HCT116 (cell line): Measurements from ENCODE around the gene GSTT2. TPM values are rescaled to one million over a fixed set of nuclear protein-coding genes. Genes with fewer than 3 reads are reported as not detected.

Experiments
- ATAC-seq: fragments of 200-7000 bp; cut with Tn5 transposase; 2 replicates; pipeline ENCODE4 v1.9.1; 2020; ENCODE audit warnings: mild to moderate bottlenecking, moderate library complexity
- BruUV-seq: library from RNA; stranded (reverse); fragments of 400-500 nt; replicated peaks from 2 replicates; lab custom pipeline; 2021; lab: Mats Ljungman, UMichigan
- CTCF ChIA-PET: fragments of 300-600 bp; sonication (Branson Sonifier 250); formaldehyde crosslinking; loops from one replicate; lab custom pipeline; 2021; ENCODE audit warnings: antibody characterized with exemption; lab: Charles Lee
- POLR2A ChIA-PET: fragments of 300-600, 350-600 bp; sonication (Branson Sonifier 250); formaldehyde crosslinking; loops from one replicate; lab custom pipeline; 2021; ENCODE audit warnings: antibody characterized with exemption; lab: Charles Lee
- RAD21 ChIA-PET, 2 experiments: fragments of 300-600 bp; sonication (Branson Sonifier 250); formaldehyde crosslinking; loops; one replicate each; lab custom pipeline; 2023; ENCODE audit warnings: low total read pairs in 2 of 2; ENCODE audit not compliant: uncharacterized antibody in 2 of 2, unreplicated experiment in 2 of 2, low non-redundant PET in 1 of 2; lab: Charles Lee
- DNase-seq: peaks from one replicate; pipeline ENCODE4 v3.0.0-alpha.2; 2010; ENCODE audit warnings: low read depth, low spot score
- H2AFZ ChIP-seq: fragments of 200-600 bp; shearing (Covaris generic), sonication (generic); 2 replicates; pipeline ENCODE4 v1.6.1; 2017; ENCODE audit warnings: low read depth, mixed run types, mixed read lengths, antibody characterized with exemption, low read length; ENCODE audit not compliant: poor library complexity, severe bottlenecking
- H3K27ac ChIP-seq: 2 replicates; pipeline ENCODE4 v1.5.1; 2012; ENCODE audit warnings: low read depth, low read length
- H3K27me3 ChIP-seq: fragments of 200-600 bp; sonication (generic); 2 replicates; pipeline ENCODE4 v1.6.1; 2016; ENCODE audit warnings: mixed run types, low read length, mixed read lengths; ENCODE audit not compliant: insufficient read depth
- H3K36me3 ChIP-seq, 2 experiments: fragments of 200-500 bp in 1 of 2; fragments of 200-600 bp in 1 of 2; sonication (Bioruptor generic) in 1 of 2; sonication (generic) in 1 of 2; 2 replicates each; pipeline versions ENCODE4 v1.5.1 to v1.6.1; 2014 to 2016; ENCODE audit warnings: low read length in 2 of 2, inconsistent platforms in 1 of 2, mixed read lengths in 1 of 2, mixed run types in 1 of 2; ENCODE audit not compliant: insufficient read depth in 2 of 2, control insufficient read depth in 1 of 2
- H3K4me1 ChIP-seq, 2 experiments: fragments of 200-600 bp in 1 of 2; sonication (generic) in 1 of 2; 2 replicates each; pipeline versions ENCODE4 v1.5.1 to v1.6.1; 2012 to 2017; ENCODE audit warnings: low read length in 2 of 2, inconsistent platforms in 1 of 2, mild to moderate bottlenecking in 1 of 2, mixed read lengths in 1 of 2, mixed run types in 1 of 2, moderate library complexity in 1 of 2; ENCODE audit not compliant: insufficient read depth in 2 of 2, control insufficient read depth in 1 of 2
- H3K4me2 ChIP-seq: fragments of 200-600 bp; sonication (generic); 2 replicates; pipeline ENCODE4 v1.6.1; 2017; ENCODE audit warnings: mixed run types, low read length, mixed read lengths
- H3K4me3 ChIP-seq, 2 experiments: fragments of 200-600 bp in 1 of 2; sonication (generic) in 1 of 2; replicated peaks in 1 of 2; 2 replicates each; pipeline ENCODE4 v1.5.1; 2011 to 2016; ENCODE audit warnings: low read length in 2 of 2, control low read depth in 1 of 2, low read depth in 1 of 2, mild to moderate bottlenecking in 1 of 2, mixed read lengths in 1 of 2, mixed run types in 1 of 2
- H3K79me2 ChIP-seq: fragments of 200-600 bp; sonication (generic); 2 replicates; pipeline ENCODE4 v1.6.1; 2017; ENCODE audit warnings: mild to moderate bottlenecking, mixed run types, low read length, moderate library complexity, mixed read lengths; ENCODE audit not compliant: insufficient read depth
- H3K9ac ChIP-seq: fragments of 200-600 bp; sonication (generic); 2 replicates; pipeline ENCODE4 v1.6.1; 2016; ENCODE audit warnings: low read length, mixed read lengths
- H3K9me2 ChIP-seq: fragments of 200-600 bp; sonication (generic), shearing (Covaris generic); 2 replicates; pipeline ENCODE4 v1.6.1; 2017; ENCODE audit warnings: mixed run types, mild to moderate bottlenecking, moderate library complexity; ENCODE audit not compliant: insufficient read depth
- H3K9me3 ChIP-seq, 2 experiments: fragments of 200-500 bp in 1 of 2; fragments of 200-600 bp in 1 of 2; sonication (Bioruptor generic) in 1 of 2; sonication (generic) in 1 of 2; 2 replicates each; pipeline ENCODE4 v1.6.1; 2014 to 2017; ENCODE audit warnings: low read length in 2 of 2, mixed read lengths in 2 of 2, inconsistent platforms in 1 of 2, low read depth in 1 of 2, mild to moderate bottlenecking in 1 of 2, mixed run types in 1 of 2, moderate library complexity in 1 of 2; ENCODE audit not compliant: control insufficient read depth in 1 of 2, insufficient read depth in 1 of 2
- H4K20me1 ChIP-seq: fragments of 200-600 bp; sonication (generic), shearing (Covaris generic); 2 replicates; pipeline ENCODE4 v1.6.1; 2017; ENCODE audit warnings: mixed run types, mild to moderate bottlenecking, moderate library complexity; ENCODE audit not compliant: insufficient read depth
- CBX3 ChIP-seq: IDR thresholded peaks from 2 replicates; pipeline ENCODE4 v1.6.1; 2012; ENCODE audit warnings: low read depth
- CTCF ChIP-seq, 3 experiments: fragments of 200-600 bp in 1 of 3; sonication (generic) in 1 of 3; IDR thresholded peaks in 2 of 3; conservative IDR thresholded peaks in 1 of 3; 2 replicates each; pipeline ENCODE4 v1.5.1; 2012 to 2017; ENCODE audit warnings: low read depth in 2 of 3, low read length in 2 of 3, antibody characterized with exemption in 1 of 3, borderline replicate concordance in 1 of 3, control low read depth in 1 of 3, mild to moderate bottlenecking in 1 of 3, mixed read lengths in 1 of 3, mixed run types in 1 of 3, moderate library complexity in 1 of 3; ENCODE audit not compliant: insufficient read depth in 1 of 3
- EGR1 ChIP-seq: IDR thresholded peaks from 2 replicates; pipeline ENCODE4 v1.6.1; 2012; ENCODE audit warnings: low read depth
- ELF1 ChIP-seq: IDR thresholded peaks from 2 replicates; pipeline ENCODE4 v1.6.1; 2012; ENCODE audit warnings: low read depth, borderline replicate concordance
- EZH2 ChIP-seq: fragments of 200-600 bp; sonication (generic); IDR thresholded peaks from 2 replicates; pipeline ENCODE4 v1.6.1; 2017; ENCODE audit warnings: antibody characterized with exemption, mixed run types
- FOSL1 ChIP-seq: IDR thresholded peaks from 2 replicates; pipeline ENCODE4 v1.6.1; 2012; ENCODE audit warnings: low read depth
- JUND ChIP-seq: IDR thresholded peaks from 2 replicates; pipeline ENCODE4 v1.6.1; 2012
- RAD21 ChIP-seq: IDR thresholded peaks from 2 replicates; pipeline ENCODE4 v1.6.1; 2012; ENCODE audit warnings: low read depth, mild to moderate bottlenecking
- SIN3A ChIP-seq: IDR thresholded peaks from 2 replicates; pipeline ENCODE4 v1.6.1; 2012; ENCODE audit warnings: low read depth
- SRF ChIP-seq: IDR thresholded peaks from 2 replicates; pipeline ENCODE4 v1.6.1; 2012; ENCODE audit warnings: low read depth
- TCF7L2 ChIP-seq: IDR thresholded peaks from 2 replicates; pipeline ENCODE4 v1.7.0; 2011; ENCODE audit warnings: borderline replicate concordance, inconsistent platforms; ENCODE audit not compliant: insufficient read depth, insufficient read length; ENCODE audit errors: extremely low read depth
- YY1 ChIP-seq: IDR thresholded peaks from 2 replicates; pipeline ENCODE4 v1.6.1; 2011; ENCODE audit warnings: low read length, low read depth, moderate library complexity, mild to moderate bottlenecking; ENCODE audit not compliant: insufficient replicate concordance; ENCODE audit errors: extremely low read depth
- ZFX ChIP-seq: fragments of 450-650 bp; IDR thresholded peaks from 2 replicates; pipeline ENCODE4 v1.6.1; 2017
- intact Hi-C: fragments of 100-400 bp; cut with micrococcal nuclease; formaldehyde crosslinking; loops from 2 replicates; pipeline ENCODE4 v1.10.0; 2022
- total RNA-seq: library from RNA; stranded (reverse); gene quantifications from one replicate; pipeline ENCODE4 v1.2.1, GENCODE V29; 2021; ENCODE audit not compliant: unreplicated experiment

Gene GSTT2
- total RNA-seq, 1 experiment from 2014 or later = 5.1 TPM

GRCh38 chr22:24005201-24005600 is 25.3 kb downstream of the GSTT2 start, which contains the start of gene GSTT4:
Gene GSTT4, minus strand, starts transcription at chr22:24005453. Its CDS starts 97 bp downstream, at chr22:24005356.
- no peaks in the 10 kb centered on the region; a peak in 1 of 4 replicates for H3K9me3 ChIP-seq
- ChIA-PET RAD21 (no interaction called here), POLR2A (no interaction called here), CTCF (no interaction called here)
- no peak within 1 kb of the TSS for H3K4me2 ChIP-seq
- ATAC-seq = no peak
- no peaks in the 10 kb centered on the region for H3K9me2 ChIP-seq
- no peak within 1 kb of the TSS for H3K9ac ChIP-seq
- BruUV-seq = no TSS peak
- no peak within 1 kb of the TSS for H2AFZ ChIP-seq
- H3K27me3 ChIP-seq = no peaks in the 10 kb centered on the region
- no peak within 1 kb of the TSS for H3K27ac ChIP-seq
- TF ChIP-seq SRF (no peak), YY1 (no peak), FOSL1 (no peak), TCF7L2 (no peak), ZFX (no peak), CBX3 (no peak), EGR1 (no peak), CTCF (IDR thresholded peaks at IDR 0.05 in 2 of 3, conservative IDR thresholded peaks at IDR 0.05 in 1 of 3; ENCODE audit: borderline replicate concordance in 1 of 3, insufficient read depth in 1 of 3, low read depth in 2 of 3, low read length in 2 of 3) (no peak), ELF1 (no peak), SIN3A (no peak), RAD21 (no peak), JUND (no peak), EZH2 (no peak)
- H3K36me3 ChIP-seq = no peaks in the 10 kb centered on the region
- DNase-seq = no peak
- H3K79me2 ChIP-seq = no peaks in the 10 kb centered on the region
- peaks cover 0 to 7% of the 10 kb centered on the region in 2 experiments; a peak in 2 of 4 replicates for H3K4me1 ChIP-seq
- intact Hi-C loops = loop anchor here (5.0 kb wide), 1 partner anchor 758 kb away; no protein-coding TSS in a partner anchor
- H3K4me3 ChIP-seq = no peak within 1 kb of the TSS
- H4K20me1 ChIP-seq = no peaks in the 10 kb centered on the region
